Breast epithelium (tissue), 4 donors: ENCODE measurements around the gene TGM2. TPM values are rescaled to one million over a fixed set of nuclear protein-coding genes. Genes with fewer than 3 reads are reported as not detected.

ENCODE experiments used
- DNase-seq, 2 donors: peaks; one replicate each; pipeline ENCODE4 v3.0.0-alpha.2; 2019; ENCODE audit warnings: low spot score in 2 of 2
- H3K27ac ChIP-seq, 2 donors: fragments of 200-600 bp; sonication (generic) in 1 of 2; one replicate each; pipeline ENCODE4 v1.5.1; 2016 to 2019; ENCODE audit warnings: mild to moderate bottlenecking in 1 of 2
- H3K27me3 ChIP-seq, 2 donors: fragments of 200-600 bp; sonication (generic) in 1 of 2; one replicate each; pipeline versions ENCODE4 v1.5.1 to v1.6.0; 2017 to 2019; ENCODE audit warnings: control low read depth in 1 of 2, mild to moderate bottlenecking in 1 of 2
- H3K36me3 ChIP-seq: fragments of 200-600 bp; one replicate; pipeline ENCODE4 v1.5.1; 2019
- H3K4me1 ChIP-seq, 2 donors: fragments of 200-600 bp; sonication (generic); one replicate each; pipeline ENCODE4 v1.5.1; 2016 to 2019; ENCODE audit warnings: control low read depth in 1 of 2
- H3K4me3 ChIP-seq, 3 donors: fragments of 200-600 bp; sonication (generic); 1 replicate in 2 of 3; 2 replicates in 1 of 3; pipeline ENCODE4 v1.5.1; 2016 to 2019; ENCODE audit warnings: mild to moderate bottlenecking in 3 of 3, moderate library complexity in 2 of 3
- H3K9me3 ChIP-seq, 2 donors: fragments of 200-600 bp; sonication (generic) in 1 of 2; one replicate each; pipeline ENCODE4 v1.5.1; 2016 to 2019; ENCODE audit warnings: control low read depth in 1 of 2
- POLR2A ChIP-seq: fragments of 450-650 bp; IDR thresholded peaks from one replicate; pipeline ENCODE4 v1.6.1; 2016; ENCODE audit warnings: antibody characterized with exemption, mild to moderate bottlenecking, moderate library complexity
- POLR2AphosphoS5 ChIP-seq, 3 donors: sonication (generic); formaldehyde crosslinking; IDR thresholded peaks; one replicate each; pipeline ENCODE4 v1.6.1; 2017; ENCODE audit warnings: antibody characterized with exemption in 3 of 3
- intact Hi-C: fragments of 100-400 bp; cut with DNase I; formaldehyde crosslinking; loops from one replicate; pipeline ENCODE4 v1.15.1; 2023; ENCODE audit warnings: low total_unique reads
- total RNA-seq, 3 donors: library from RNA; depleted of rRNA; stranded (reverse); fragments of >200 nt; gene quantifications; one replicate each; pipeline ENCODE4 v1.1.0, GENCODE V29; 2016
- TF ChIP-seq, protein P1 (sequence below), 3 donors: fragments of 450-650 bp; IDR thresholded peaks; one replicate each; pipeline ENCODE4 v1.5.1; 2016 to 2017; ENCODE audit warnings: antibody characterized with exemption in 3 of 3, mild to moderate bottlenecking in 3 of 3, moderate library complexity in 3 of 3

The TGM2 gene
- total RNA-seq, 3 donors from 2014 or later, result 10.7 to 44.9 (median 15.2) TPM

DNA sequence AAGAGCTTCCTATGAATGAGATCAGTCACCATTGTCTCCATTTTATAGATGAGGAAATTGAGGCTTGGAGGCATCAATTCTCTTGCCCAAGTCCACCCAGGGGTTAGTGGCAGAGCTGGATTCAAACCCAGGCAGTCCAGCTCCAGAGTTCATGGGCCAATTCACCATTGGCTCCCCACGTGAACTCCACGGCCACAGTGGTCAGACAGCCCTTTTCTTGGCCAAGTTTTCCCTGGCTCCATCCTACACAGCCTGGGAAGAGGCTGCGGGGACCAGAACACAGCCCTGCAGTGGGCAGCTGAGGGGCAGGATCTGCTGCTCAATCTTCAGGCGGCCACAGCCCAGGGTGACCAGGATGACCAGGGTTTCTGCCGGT is 20.5 kb downstream of the TGM2 start:
- Histone ChIP-seq H3K27me3 (no peaks in the 10 kb centered on the region), H3K36me3 (no peaks in the 10 kb centered on the region), H3K4me3 (no peak overlapping the region), H3K27ac (peak overlapping the region; percentile 29 to 70), H3K9me3 (no peaks in the 10 kb centered on the region), H3K4me1 (no peaks in the 10 kb centered on the region)
- intact Hi-C loops, result no loop called here
- DNase-seq, result no peak
- TF ChIP-seq POLR2AphosphoS5 (IDR thresholded peaks at IDR 0.05) (no peak), POLR2A (no peak)

DNA sequence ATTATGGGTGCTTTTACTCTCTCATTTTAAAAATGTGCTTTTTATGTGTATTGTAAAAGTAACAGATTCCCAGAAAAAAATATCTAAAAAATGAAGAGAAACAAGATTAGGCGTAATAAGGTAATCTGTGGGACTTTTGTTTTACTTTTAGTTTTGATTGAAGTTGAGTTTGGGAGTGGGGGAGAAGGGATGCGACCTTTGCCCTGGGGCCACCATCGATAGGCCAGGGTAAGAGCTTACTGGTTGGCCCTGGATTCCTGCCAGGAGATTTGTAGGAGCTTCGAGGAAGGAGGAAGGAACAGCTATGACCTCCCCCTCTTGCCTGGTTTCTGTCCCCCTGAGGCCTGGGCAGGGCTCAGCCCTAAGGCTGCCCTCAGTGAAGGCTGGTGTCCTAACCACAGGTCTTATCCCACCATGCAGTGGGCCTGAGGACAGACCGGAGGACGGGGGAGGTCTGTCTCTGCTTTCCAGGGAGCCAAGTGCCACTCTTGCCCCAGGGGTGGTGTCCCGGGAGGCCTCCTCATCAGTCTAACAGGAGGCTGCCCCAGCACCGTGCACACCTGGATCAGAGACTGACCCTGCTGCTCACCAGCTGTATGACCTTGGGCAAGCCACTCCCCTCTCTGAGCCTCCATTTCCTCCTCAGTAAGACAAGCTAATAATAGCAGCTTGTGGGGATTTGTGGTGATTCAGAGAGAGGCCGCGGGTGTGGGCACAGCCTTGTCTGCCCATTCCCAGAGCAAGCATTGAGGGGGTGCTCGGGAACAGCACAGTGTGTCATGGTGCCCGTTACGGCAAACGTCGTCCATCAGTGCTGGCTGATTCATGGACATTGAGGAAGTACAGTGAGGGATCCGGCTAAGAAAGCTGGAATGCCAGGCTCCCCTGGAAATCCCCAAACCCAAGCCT is 21.2 kb downstream of the TGM2 start:
- intact Hi-C loops, result no loop called here
- no peaks in the 10 kb centered on the region for H3K27me3 ChIP-seq
- H3K9me3 ChIP-seq, result no peaks in the 10 kb centered on the region
- TF ChIP-seq, protein P1, sequence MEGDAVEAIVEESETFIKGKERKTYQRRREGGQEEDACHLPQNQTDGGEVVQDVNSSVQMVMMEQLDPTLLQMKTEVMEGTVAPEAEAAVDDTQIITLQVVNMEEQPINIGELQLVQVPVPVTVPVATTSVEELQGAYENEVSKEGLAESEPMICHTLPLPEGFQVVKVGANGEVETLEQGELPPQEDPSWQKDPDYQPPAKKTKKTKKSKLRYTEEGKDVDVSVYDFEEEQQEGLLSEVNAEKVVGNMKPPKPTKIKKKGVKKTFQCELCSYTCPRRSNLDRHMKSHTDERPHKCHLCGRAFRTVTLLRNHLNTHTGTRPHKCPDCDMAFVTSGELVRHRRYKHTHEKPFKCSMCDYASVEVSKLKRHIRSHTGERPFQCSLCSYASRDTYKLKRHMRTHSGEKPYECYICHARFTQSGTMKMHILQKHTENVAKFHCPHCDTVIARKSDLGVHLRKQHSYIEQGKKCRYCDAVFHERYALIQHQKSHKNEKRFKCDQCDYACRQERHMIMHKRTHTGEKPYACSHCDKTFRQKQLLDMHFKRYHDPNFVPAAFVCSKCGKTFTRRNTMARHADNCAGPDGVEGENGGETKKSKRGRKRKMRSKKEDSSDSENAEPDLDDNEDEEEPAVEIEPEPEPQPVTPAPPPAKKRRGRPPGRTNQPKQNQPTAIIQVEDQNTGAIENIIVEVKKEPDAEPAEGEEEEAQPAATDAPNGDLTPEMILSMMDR (IDR thresholded peaks at IDR 0.05), result no peak
- peak in 1 of 3 donors; percentile 23 for TF ChIP-seq POLR2AphosphoS5 (IDR thresholded peaks at IDR 0.05)
- no peaks in the 10 kb centered on the region for H3K36me3 ChIP-seq
- DNase-seq, result no peak
- no peak overlapping the region for H3K4me3 ChIP-seq
- no peaks in the 10 kb centered on the region for H3K4me1 ChIP-seq
- peak overlapping the region; percentile 29 to 70 for H3K27ac ChIP-seq

DNA sequence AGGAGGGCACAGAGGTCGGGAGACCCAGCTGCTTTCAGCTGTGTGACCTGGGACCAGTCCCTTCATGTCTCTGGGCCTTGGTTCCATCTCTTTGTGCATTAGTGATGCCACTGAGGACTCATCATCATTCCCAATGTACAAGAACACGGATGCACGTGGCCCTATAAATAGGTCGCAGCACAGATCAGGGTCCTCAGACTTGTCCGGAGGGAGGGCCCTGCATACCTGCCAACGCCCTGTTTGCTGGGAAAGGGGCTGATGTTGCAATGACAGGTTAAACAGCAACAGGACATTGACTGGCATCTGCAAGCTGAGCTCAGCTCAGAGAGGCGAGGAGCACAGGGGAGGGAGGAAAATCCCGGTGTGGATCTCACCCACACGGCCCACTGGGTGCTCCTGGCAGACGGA is 21.8 kb downstream of the TGM2 start:
- DNase-seq, result no peak
- intact Hi-C loops, result no loop called here
- Histone ChIP-seq H3K36me3 (no peaks in the 10 kb centered on the region), H3K4me3 (no peak overlapping the region), H3K27me3 (no peaks in the 10 kb centered on the region), H3K27ac (no peak overlapping the region), H3K9me3 (no peaks in the 10 kb centered on the region), H3K4me1 (no peaks in the 10 kb centered on the region)
- TF ChIP-seq POLR2AphosphoS5 (IDR thresholded peaks at IDR 0.05), result no peak
- TF ChIP-seq POLR2A, result no peak
- TF ChIP-seq, protein P1 (IDR thresholded peaks at IDR 0.05), result no peak

DNA sequence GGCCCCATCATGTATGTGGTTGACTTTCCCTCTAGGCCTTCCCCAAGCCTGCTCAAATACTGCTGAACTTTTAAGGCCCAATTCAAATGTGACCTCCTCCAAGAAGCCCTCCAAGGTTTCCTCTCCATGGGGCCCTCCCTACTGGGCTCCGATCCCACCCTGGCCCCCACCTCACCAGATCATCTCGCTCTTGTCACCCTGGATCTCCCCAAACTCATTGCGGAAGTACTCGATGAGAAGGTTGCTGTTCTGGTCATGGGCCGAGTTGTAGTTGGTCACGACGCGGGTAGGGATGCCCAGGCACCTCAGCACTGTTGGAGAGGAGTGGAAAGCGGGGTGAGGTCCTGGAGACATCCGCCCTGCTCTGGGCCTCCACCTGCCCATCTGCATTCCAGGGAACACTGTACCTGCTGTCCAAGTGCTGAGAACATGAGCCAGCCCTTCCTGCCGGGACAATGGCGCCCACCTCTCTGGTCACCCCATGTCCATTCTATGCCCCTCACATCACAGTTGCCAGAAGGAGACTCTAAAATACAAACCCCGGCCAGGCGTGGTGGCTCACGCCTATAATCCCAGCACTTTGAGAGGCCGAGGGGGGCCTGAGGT is 23.1 kb downstream of the TGM2 start:
- Histone ChIP-seq H3K9me3 (no peaks in the 10 kb centered on the region), H3K27me3 (no peaks in the 10 kb centered on the region), H3K36me3 (no peaks in the 10 kb centered on the region), H3K4me3 (no peak overlapping the region), H3K4me1 (no peaks in the 10 kb centered on the region), H3K27ac (no peak overlapping the region)
- intact Hi-C loops, result loop anchor here (1.0 kb wide), 1 partner anchor 23 kb away; no protein-coding TSS in a partner anchor
- no peak for TF ChIP-seq POLR2AphosphoS5 (IDR thresholded peaks at IDR 0.05)
- TF ChIP-seq, protein P1 (IDR thresholded peaks at IDR 0.05), result no peak
- DNase-seq, result no peak

DNA sequence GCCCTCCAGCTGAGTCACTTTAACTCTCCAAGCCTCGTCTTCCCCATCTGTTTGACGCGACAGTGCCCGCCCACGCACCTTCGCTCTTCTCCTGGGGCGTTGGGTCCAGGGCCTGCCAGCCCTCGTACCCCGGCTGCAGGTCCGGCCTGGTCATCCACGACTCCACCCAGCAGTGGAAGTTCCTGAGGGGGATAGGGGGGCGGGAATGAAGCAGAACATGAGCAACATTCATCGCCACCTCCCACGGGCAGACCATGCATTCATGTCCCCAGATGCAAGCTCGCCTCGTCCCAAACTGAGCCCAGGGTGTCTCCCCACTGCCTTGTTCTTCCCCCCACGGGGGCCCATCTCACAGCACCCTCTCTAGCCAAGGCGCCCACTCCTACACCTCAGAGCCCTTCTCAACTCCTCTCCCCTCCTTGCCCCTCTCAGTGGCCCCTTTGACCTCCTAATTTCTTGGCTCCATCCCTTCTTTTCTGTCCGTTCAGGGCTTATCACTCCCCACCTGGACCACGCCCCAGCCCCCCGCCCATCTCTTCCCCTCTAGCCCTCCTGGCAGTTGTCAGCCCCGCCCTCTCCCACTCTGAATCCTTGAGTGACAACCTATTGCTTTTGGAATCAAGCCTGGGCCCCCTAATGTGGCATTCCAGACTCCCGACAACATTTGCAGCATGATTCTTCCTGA is 23.7 kb downstream of the TGM2 start:
- intact Hi-C loops, result loop anchor here (1.0 kb wide), 1 partner anchor 22 kb away; no protein-coding TSS in a partner anchor
- TF ChIP-seq POLR2A, result no peak
- TF ChIP-seq, protein P1 (IDR thresholded peaks at IDR 0.05), result no peak
- TF ChIP-seq POLR2AphosphoS5 (IDR thresholded peaks at IDR 0.05), result no peak
- Histone ChIP-seq H3K27me3 (no peaks in the 10 kb centered on the region), H3K36me3 (no peaks in the 10 kb centered on the region), H3K27ac (no peak overlapping the region), H3K4me3 (no peak overlapping the region), H3K9me3 (no peaks in the 10 kb centered on the region), H3K4me1 (no peaks in the 10 kb centered on the region)
- DNase-seq, result no peak
